Endothelial cell of umbilical vein (primary cell): ENCODE data around the gene HOXA4. TPM values are rescaled to one million over a fixed set of nuclear protein-coding genes. Genes with fewer than 3 reads are reported as not detected.

Source experiments
- BruUV-seq: library from RNA; stranded (reverse); fragments of 400-500 nt; replicated peaks from 2 replicates; lab custom pipeline; 2021; lab: Mats Ljungman, UMichigan
- CTCF ChIA-PET: fragments of 300-600, 350-600 bp; sonication (Branson Sonifier 250); formaldehyde crosslinking; loops from one replicate; lab custom pipeline; 2021; ENCODE audit warnings: antibody characterized with exemption, inconsistent platforms; lab: Charles Lee
- POLR2A ChIA-PET: fragments of 300-600, 350-600 bp; sonication (Branson Sonifier 250); formaldehyde crosslinking; loops from one replicate; lab custom pipeline; 2021; ENCODE audit warnings: antibody characterized with exemption, inconsistent platforms; lab: Charles Lee
- DNase-seq: peaks from one replicate; pipeline ENCODE4 v3.0.0-alpha.2; 2011; ENCODE audit warnings: low read depth, low spot score
- FAIRE-seq: peaks from 2 replicates; lab custom pipeline; 2011; peaks lifted over from hg19 to GRCh38; lab: Jason Lieb, UNC
- H2AFZ ChIP-seq: 2 replicates; pipeline ENCODE4 v1.6.0; 2012; ENCODE audit warnings: low read depth, low read length, control low read depth, inconsistent platforms
- H3K27ac ChIP-seq: 2 replicates; pipeline ENCODE4 v1.5.1; 2011; ENCODE audit warnings: low read depth, mild to moderate bottlenecking, control low read depth, low read length, moderate library complexity; ENCODE audit not compliant: insufficient read depth
- H3K27me3 ChIP-seq, 2 experiments: 2 replicates each; pipeline versions ENCODE4 v1.6.0 to v1.6.1; 2011; ENCODE audit warnings: low read length in 2 of 2, mixed read lengths in 1 of 2; ENCODE audit not compliant: control insufficient read depth in 2 of 2, insufficient read depth in 2 of 2
- H3K36me3 ChIP-seq, 2 experiments: 2 replicates in 1 of 2; 3 replicates in 1 of 2; pipeline ENCODE4 v1.5.1; 2011; ENCODE audit warnings: low read length in 2 of 2, mild to moderate bottlenecking in 1 of 2, moderate library complexity in 1 of 2; ENCODE audit not compliant: control insufficient read depth in 2 of 2, insufficient read depth in 2 of 2; ENCODE audit errors: extremely low read depth in 1 of 2
- H3K4me1 ChIP-seq: 3 replicates; pipeline ENCODE4 v1.5.1; 2011; ENCODE audit warnings: mild to moderate bottlenecking, low read length; ENCODE audit not compliant: control insufficient read depth, insufficient read depth; ENCODE audit errors: extremely low read depth
- H3K4me2 ChIP-seq: 2 replicates; pipeline ENCODE4 v1.6.1; 2011; ENCODE audit warnings: low read length, control low read depth, mixed read lengths; ENCODE audit not compliant: insufficient read depth
- H3K4me3 ChIP-seq, 3 experiments: fragments of 200-600 bp in 1 of 3; sonication (generic), shearing (Covaris generic) in 1 of 3; replicated peaks in 1 of 3; 2 replicates each; pipeline ENCODE4 v1.5.1; 2011 to 2016; ENCODE audit warnings: control low read depth in 3 of 3, low read length in 3 of 3, mild to moderate bottlenecking in 2 of 3, inconsistent platforms in 1 of 3, low read depth in 1 of 3, moderate library complexity in 1 of 3; ENCODE audit not compliant: insufficient read depth in 1 of 3
- H3K79me2 ChIP-seq: 2 replicates; pipeline ENCODE4 v1.6.0; 2012; ENCODE audit warnings: low read length, inconsistent platforms; ENCODE audit not compliant: control insufficient read depth, insufficient read depth
- H3K9ac ChIP-seq: replicated peaks from 2 replicates; pipeline ENCODE3; 2011; ENCODE audit warnings: low read length, control low read depth; ENCODE audit not compliant: insufficient read depth; ENCODE audit errors: extremely low read depth
- H3K9me1 ChIP-seq: replicated peaks from 3 replicates; pipeline ENCODE4 v1.6.0; 2011; ENCODE audit warnings: mild to moderate bottlenecking, low read length; ENCODE audit not compliant: control insufficient read depth, insufficient read depth; ENCODE audit errors: extremely low read depth
- H3K9me3 ChIP-seq: replicated peaks from 2 replicates; pipeline ENCODE4 v1.5.1; 2012; ENCODE audit warnings: low read length, inconsistent platforms; ENCODE audit not compliant: control insufficient read depth, insufficient read depth
- H4K20me1 ChIP-seq: replicated peaks from 2 replicates; pipeline ENCODE3; 2011; ENCODE audit warnings: mild to moderate bottlenecking, low read length; ENCODE audit not compliant: control insufficient read depth, insufficient read depth; ENCODE audit errors: extremely low read depth
- CTCF ChIP-seq, 2 donors: IDR thresholded peaks; 1 replicate in 1 of 2; 2 replicates in 1 of 2; pipeline ENCODE4 v1.5.1; 2011; ENCODE audit warnings: low read length in 2 of 2, mild to moderate bottlenecking in 2 of 2, moderate library complexity in 2 of 2, control low read depth in 1 of 2, inconsistent platforms in 1 of 2, low read depth in 1 of 2; ENCODE audit not compliant: insufficient read depth in 1 of 2; ENCODE audit errors: extremely low read depth in 1 of 2
- EZH2 ChIP-seq: IDR thresholded peaks from 2 replicates; pipeline ENCODE4 v1.6.1; 2012; ENCODE audit warnings: borderline replicate concordance, low read depth, mild to moderate bottlenecking, moderate library complexity, low read length, inconsistent platforms; ENCODE audit not compliant: severe bottlenecking
- FOS ChIP-seq: IDR thresholded peaks from 2 replicates; pipeline ENCODE4 v1.6.1; 2011; ENCODE audit warnings: mild to moderate bottlenecking, low read length, moderate library complexity, borderline replicate concordance; ENCODE audit not compliant: insufficient read depth
- GATA2 ChIP-seq: IDR thresholded peaks from 2 replicates; pipeline ENCODE4 v1.7.0; 2011; ENCODE audit warnings: low read depth, mild to moderate bottlenecking, moderate library complexity, mixed read lengths, low read length; ENCODE audit not compliant: insufficient read length, insufficient read depth
- JUN ChIP-seq: IDR thresholded peaks from 2 replicates; pipeline ENCODE4 v1.6.1; 2011; ENCODE audit warnings: borderline replicate concordance, low read depth; ENCODE audit not compliant: insufficient read length, insufficient read depth
- MYC ChIP-seq: IDR thresholded peaks from one replicate; pipeline ENCODE4 v1.6.1; 2011; ENCODE audit warnings: mild to moderate bottlenecking, low read depth, low read length
- POLR2AphosphoS5 ChIP-seq: IDR thresholded peaks from 2 replicates; pipeline ENCODE4 v1.6.1; 2012; ENCODE audit warnings: low read depth, mild to moderate bottlenecking, control low read depth, low read length, moderate library complexity; ENCODE audit not compliant: insufficient read depth
- dilution Hi-C: fragments of 300-500 bp; cut with MboI; formaldehyde crosslinking; loops from one replicate; pipeline ENCODE4 v1.15.0; 2019; ENCODE audit warnings: low sequenced_read_pairs; ENCODE audit not compliant: extremely low pct_ligation_motif_present
- intact Hi-C: fragments of 100-400 bp; cut with micrococcal nuclease; formaldehyde crosslinking; loops from one replicate; pipeline ENCODE4 v1.10.0; 2022
- polyA plus RNA-seq, 4 experiments: library from polyadenylated mRNA; depleted of rRNA in 3 of 4; stranded (reverse) in 3 of 4; unstranded in 1 of 4; fragments of >200 nt; gene quantifications; 2 replicates each; pipeline versions ENCODE4 v1.2.1 to v1.2.3, GENCODE V29; 2011 to 2012; ENCODE audit warnings: missing spikeins in 1 of 4
- total RNA-seq: library from RNA; stranded (reverse); gene quantifications from 2 replicates; pipeline ENCODE4 v1.2.3, GENCODE V29; 2021

Gene HOXA4
- total and polyA plus RNA-seq, 2 donors (not counting 3 experiments of a cell fraction or from before 2014, with no cell fraction given): 4.9 to 8.1 TPM

GRCh38 chr7:27157702-27158431 is 27.3 kb upstream of the HOXA4 start:
- H3K9ac ChIP-seq: peak overlapping the region; percentile 78
- ChIA-PET CTCF (interaction anchor here (0.9 to 4.1 kb wide), 10 partner anchors 8 to 475 kb away, joined by 3 to 48 read pairs (median 6); partner anchors contain the start of genes HOXA10 and HOXA5), POLR2A (interaction anchor here (0.7 to 1.7 kb wide), 2 partner anchors 11 to 14 kb away, joined by 3 to 5 read pairs; partner anchors contain the start of gene HOXA5)
- peak overlapping the region in 2 of 3 experiments; percentile 11 to 32 for H3K4me3 ChIP-seq
- H3K4me1 ChIP-seq: peaks cover 69% of the 10 kb centered on the region
- no peaks in the 10 kb centered on the region for H3K9me3 ChIP-seq
- dilution Hi-C loops: loop anchor here (25.0 kb wide), 1 partner anchor 971 kb away; no protein-coding TSS in a partner anchor
- H3K4me2 ChIP-seq: peak overlapping the region; percentile 74
- H3K27me3 ChIP-seq: no peaks in the 10 kb centered on the region
- H3K27ac ChIP-seq: peak overlapping the region; percentile 69
- BruUV-seq: no TSS peak
- no peaks in the 10 kb centered on the region for H3K9me1 ChIP-seq
- TF ChIP-seq MYC: no peak
- H3K79me2 ChIP-seq: peaks cover 78% of the 10 kb centered on the region
- H3K36me3 ChIP-seq: peaks cover 0 to 1% of the 10 kb centered on the region in 2 experiments
- DNase-seq (no peak), FAIRE-seq (peak; percentile 78)
- peak overlapping the region; percentile 17 for H2AFZ ChIP-seq
- H4K20me1 ChIP-seq: no peaks in the 10 kb centered on the region
- intact Hi-C loops: loop anchor here (2.0 to 5.0 kb wide), 2 partner anchors 957 to 1001 kb away; partner anchors contain the start of genes CBX3 and HNRNPA2B1

GRCh38 chr7:27156916-27157701 is 26.6 kb upstream of the HOXA4 start:
- ChIA-PET CTCF (interaction anchor here (0.6 to 4.1 kb wide), 18 partner anchors 8 to 1066 kb away, joined by 3 to 48 read pairs (median 4); partner anchors contain the start of genes HOXA10 and HOXA5), POLR2A (interaction anchor here (0.5 to 1.7 kb wide), 3 partner anchors 11 to 957 kb away, joined by 3 to 5 read pairs (median 4); no protein-coding TSS in a partner anchor)
- Histone ChIP-seq H3K27ac (peak overlapping the region; percentile 69), H2AFZ (peak overlapping the region; percentile 15), H3K9ac (peak overlapping the region; percentile 78), H3K4me3 (peak overlapping the region in 2 of 3 experiments; percentile 34 to 60), H3K79me2 (peaks cover 77% of the 10 kb centered on the region), H3K9me1 (no peaks in the 10 kb centered on the region), H3K9me3 (no peaks in the 10 kb centered on the region), H3K27me3 (no peaks in the 10 kb centered on the region), H3K4me2 (peak overlapping the region; percentile 74), H4K20me1 (no peaks in the 10 kb centered on the region), H3K36me3 (no peaks in the 10 kb centered on the region), H3K4me1 (peaks cover 72% of the 10 kb centered on the region)
- DNase-seq (peak; percentile 72), FAIRE-seq (peak; percentile 59)
- TF ChIP-seq EZH2 (no peak), JUN (no peak), FOS (no peak), POLR2AphosphoS5 (no peak), MYC (no peak), CTCF (IDR thresholded peaks at IDR 0.05; ENCODE audit: extremely low read depth in 1 of 2, insufficient read depth in 1 of 2, low read depth in 1 of 2, low read length in 2 of 2) (no peak), GATA2 (no peak)
- BruUV-seq: no TSS peak
- dilution Hi-C loops: loop anchor here (25.0 kb wide), 1 partner anchor 970 kb away; no protein-coding TSS in a partner anchor
- intact Hi-C loops: loop anchor here (5.0 kb wide), 1 partner anchor 1000 kb away; no protein-coding TSS in a partner anchor
